CD4-positive, alpha-beta T cell (primary cell): ENCODE measurements around the gene ZNF641. TPM values are rescaled to one million over a fixed set of nuclear protein-coding genes. Genes with fewer than 3 reads are reported as not detected.

Experiments
- ATAC-seq: fragments of 200-7000 bp; cut with Tn5 transposase; one replicate; pipeline ENCODE4 v1.10.0; 2022; ENCODE audit warnings: mild to moderate bottlenecking; ENCODE audit not compliant: poor library complexity
- CTCF ChIA-PET: fragments of 350-600 bp; sonication (Branson Sonifier 250); formaldehyde crosslinking; loops from one replicate; lab custom pipeline; 2021; ENCODE audit warnings: antibody characterized with exemption, inconsistent platforms; lab: Charles Lee
- POLR2A ChIA-PET: fragments of 350-600 bp; sonication (Branson Sonifier 250); formaldehyde crosslinking; loops from one replicate; lab custom pipeline; 2021; ENCODE audit warnings: antibody characterized with exemption, inconsistent platforms; lab: Charles Lee
- DNase-seq, 14 experiments: peaks; one replicate each; pipeline ENCODE4 v3.0.0-alpha.2; 2013 to 2020; ENCODE audit warnings: mixed read lengths in 2 of 14
- H3K27ac ChIP-seq, 2 donors: one replicate each; pipeline versions ENCODE4 v1.5.1 to v1.7.0; 2013; ENCODE audit warnings: low read length in 2 of 2, low read depth in 1 of 2, mild to moderate bottlenecking in 1 of 2
- H3K27me3 ChIP-seq, 2 experiments: 1 replicate in 1 of 2; 2 replicates in 1 of 2; pipeline versions ENCODE4 v1.6.1 to v1.7.0; 2013; ENCODE audit warnings: low read length in 2 of 2, control low read depth in 1 of 2, mild to moderate bottlenecking in 1 of 2, moderate library complexity in 1 of 2; ENCODE audit not compliant: insufficient read depth in 2 of 2, control insufficient read depth in 1 of 2
- H3K36me3 ChIP-seq: one replicate; pipeline ENCODE4 v1.6.1; 2013; ENCODE audit warnings: low read length, control low read depth; ENCODE audit not compliant: insufficient read depth
- H3K4me1 ChIP-seq: one replicate; pipeline ENCODE4 v1.6.1; 2013; ENCODE audit warnings: low read length, control low read depth; ENCODE audit not compliant: insufficient read depth
- H3K4me3 ChIP-seq: one replicate; pipeline ENCODE4 v1.5.1; 2013; ENCODE audit warnings: mild to moderate bottlenecking, low read length, moderate library complexity
- H3K9me3 ChIP-seq, 2 experiments: 1 replicate in 1 of 2; 2 replicates in 1 of 2; pipeline versions ENCODE4 v1.6.1 to v1.7.0; 2013; ENCODE audit warnings: low read length in 2 of 2, mild to moderate bottlenecking in 2 of 2, control low read depth in 1 of 2, moderate library complexity in 1 of 2; ENCODE audit not compliant: control insufficient read depth in 1 of 2, insufficient read depth in 1 of 2
- H3K27ac Mint-ChIP-seq: one replicate; pipeline ENCODE4 v1.8.0; 2020; ENCODE audit warnings: mixed read lengths
- H3K27me3 Mint-ChIP-seq: one replicate; pipeline ENCODE4 v1.8.0; 2021; ENCODE audit warnings: mixed read lengths
- H3K36me3 Mint-ChIP-seq: one replicate; pipeline ENCODE4 v1.8.0; 2021; ENCODE audit warnings: low read depth, mixed read lengths
- H3K4me1 Mint-ChIP-seq: one replicate; pipeline ENCODE4 v1.8.0; 2021; ENCODE audit warnings: low read depth, mixed read lengths
- H3K4me3 Mint-ChIP-seq: one replicate; pipeline ENCODE4 v1.8.0; 2020; ENCODE audit warnings: mild to moderate bottlenecking, mixed read lengths
- H3K9me3 Mint-ChIP-seq: one replicate; pipeline ENCODE4 v1.8.0; 2020; ENCODE audit warnings: mixed read lengths
- CTCF ChIP-seq: fragments of 200-600 bp; IDR thresholded peaks from one replicate; pipeline ENCODE4 v1.8.0; 2022; ENCODE audit warnings: antibody characterized with exemption, mild to moderate bottlenecking
- intact Hi-C, 2 experiments: fragments of 100-400 bp; cut with DNase I in 1 of 2; cut with micrococcal nuclease in 1 of 2; formaldehyde crosslinking; loops; one replicate each; pipeline versions ENCODE4 v1.15.1 to v1.9.0; 2023 to 2025; cut with DNase I, micrococcal nuclease
- total RNA-seq, 174 experiments: library from RNA in 2 of 174; stranded (reverse) in 2 of 174; gene quantifications; one replicate each; pipeline ENCODE4 v1.2.3 and lab custom pipeline; 2021 to 2026

Gene ZNF641
- total RNA-seq, 2 experiments from 2014 or later, result 16.6 to 19.8 TPM

DNA sequence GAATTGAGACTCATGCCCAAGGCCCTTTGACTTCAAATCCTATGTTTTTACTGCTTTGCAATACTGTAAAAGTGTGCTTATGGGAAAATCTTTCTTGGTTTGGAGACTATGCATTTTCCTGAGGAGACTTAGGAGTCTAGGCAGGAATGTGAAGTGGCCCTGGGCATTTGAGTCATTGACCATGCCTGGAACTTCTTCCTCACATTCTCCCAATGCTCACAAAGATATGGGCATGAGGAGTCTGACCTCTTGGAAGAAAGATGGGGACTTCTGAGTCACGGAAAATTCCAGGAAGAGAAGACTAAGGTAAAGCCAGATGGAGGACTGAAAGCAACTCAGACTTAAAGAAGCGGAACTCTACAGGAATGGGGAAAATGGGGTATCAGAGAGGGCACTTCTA is 38.2 kb upstream of the ZNF641 start:
- intact Hi-C loops, result no loop called here
- Mint-ChIP-seq H3K27me3 (peaks cover 24% of the 10 kb centered on the region), H3K27ac (no peak overlapping the region), H3K4me1 (no peaks in the 10 kb centered on the region), H3K9me3 (no peaks in the 10 kb centered on the region), H3K4me3 (no peak overlapping the region), H3K36me3 (no peaks in the 10 kb centered on the region)
- no peak overlapping the region for H3K4me3 ChIP-seq
- H3K27ac ChIP-seq, result no peak overlapping the region
- H3K27me3 ChIP-seq, result peaks cover 0 to 3% of the 10 kb centered on the region in 2 experiments
- CTCF ChIA-PET, result no interaction called here
- ATAC-seq (no peak), DNase-seq (no peak)
- TF ChIP-seq CTCF, result no peak
- H3K9me3 ChIP-seq, result no peaks in the 10 kb centered on the region
- POLR2A ChIA-PET, result interaction anchor here (1.0 kb wide), 1 partner anchor 14 kb away, joined by 3 read pairs; no protein-coding TSS in a partner anchor
- H3K36me3 ChIP-seq, result no peaks in the 10 kb centered on the region
- no peaks in the 10 kb centered on the region for H3K4me1 ChIP-seq

- Mint-ChIP-seq H3K4me3 (no peak overlapping the region), H3K27me3 (peaks cover 24% of the 10 kb centered on the region), H3K27ac (no peak overlapping the region), H3K36me3 (no peaks in the 10 kb centered on the region), H3K9me3 (no peaks in the 10 kb centered on the region), H3K4me1 (no peaks in the 10 kb centered on the region)
- Histone ChIP-seq H3K4me3 (no peak overlapping the region), H3K36me3 (no peaks in the 10 kb centered on the region), H3K9me3 (no peaks in the 10 kb centered on the region), H3K4me1 (no peaks in the 10 kb centered on the region), H3K27ac (no peak overlapping the region), H3K27me3 (peaks cover 0 to 3% of the 10 kb centered on the region in 2 experiments)
- intact Hi-C loops, result no loop called here
- DNase-seq, result no peak
- no peak for TF ChIP-seq CTCF
- CTCF ChIA-PET, result no interaction called here
- ATAC-seq, result no peak
- POLR2A ChIA-PET, result no interaction called here
Observed at GRCh38 chr12:48388460-48388859, 37.7 kb upstream of the ZNF641 start.

DNA sequence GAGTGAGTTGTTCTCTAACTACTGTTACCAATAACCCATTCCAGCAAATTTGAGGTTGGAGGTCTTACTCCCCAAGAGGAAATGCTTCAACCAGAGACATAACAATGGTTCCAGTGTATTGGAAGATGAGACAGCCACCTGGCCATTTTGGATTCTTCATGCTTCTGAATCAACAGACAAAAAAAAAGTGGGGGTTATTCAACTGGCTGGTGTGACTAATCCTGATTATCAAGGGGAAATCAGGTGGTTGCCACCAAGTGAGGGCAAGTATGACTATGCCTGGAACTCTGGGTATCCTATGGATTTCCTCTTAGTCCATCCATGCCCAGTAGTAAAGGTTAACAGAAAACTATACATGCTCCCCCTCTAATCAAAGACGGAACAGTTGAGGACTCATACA is 29.9 kb upstream of the ZNF641 start:
- no peak overlapping the region for H3K4me3 ChIP-seq
- no peak overlapping the region for H3K27ac Mint-ChIP-seq
- H3K9me3 Mint-ChIP-seq, result no peaks in the 10 kb centered on the region
- H3K4me1 ChIP-seq, result no peaks in the 10 kb centered on the region
- no peaks in the 10 kb centered on the region for H3K36me3 Mint-ChIP-seq
- H3K9me3 ChIP-seq, result no peaks in the 10 kb centered on the region
- no peak overlapping the region for H3K27ac ChIP-seq
- POLR2A ChIA-PET, result no interaction called here
- H3K27me3 Mint-ChIP-seq, result peaks cover 9% of the 10 kb centered on the region
- H3K4me1 Mint-ChIP-seq, result no peaks in the 10 kb centered on the region
- no peaks in the 10 kb centered on the region for H3K36me3 ChIP-seq
- TF ChIP-seq CTCF, result no peak
- ATAC-seq (no peak), DNase-seq (no peak)
- intact Hi-C loops, result no loop called here
- peaks cover 0 to 3% of the 10 kb centered on the region in 2 experiments for H3K27me3 ChIP-seq
- CTCF ChIA-PET, result no interaction called here
- H3K4me3 Mint-ChIP-seq, result no peak overlapping the region
